Measurements from ENCODE around the gene CCDC57. TPM values are rescaled to one million over a fixed set of nuclear protein-coding genes. Genes with fewer than 3 reads are reported as not detected.

Gene CCDC57
- total RNA-seq, 2 donors from 2014 or later: 19.4 to 58.1 TPM

GRCh38 chr17:82232876-82233785, 20.5 kb upstream of the CCDC57 start:
- TF ChIP-seq, protein P1, sequence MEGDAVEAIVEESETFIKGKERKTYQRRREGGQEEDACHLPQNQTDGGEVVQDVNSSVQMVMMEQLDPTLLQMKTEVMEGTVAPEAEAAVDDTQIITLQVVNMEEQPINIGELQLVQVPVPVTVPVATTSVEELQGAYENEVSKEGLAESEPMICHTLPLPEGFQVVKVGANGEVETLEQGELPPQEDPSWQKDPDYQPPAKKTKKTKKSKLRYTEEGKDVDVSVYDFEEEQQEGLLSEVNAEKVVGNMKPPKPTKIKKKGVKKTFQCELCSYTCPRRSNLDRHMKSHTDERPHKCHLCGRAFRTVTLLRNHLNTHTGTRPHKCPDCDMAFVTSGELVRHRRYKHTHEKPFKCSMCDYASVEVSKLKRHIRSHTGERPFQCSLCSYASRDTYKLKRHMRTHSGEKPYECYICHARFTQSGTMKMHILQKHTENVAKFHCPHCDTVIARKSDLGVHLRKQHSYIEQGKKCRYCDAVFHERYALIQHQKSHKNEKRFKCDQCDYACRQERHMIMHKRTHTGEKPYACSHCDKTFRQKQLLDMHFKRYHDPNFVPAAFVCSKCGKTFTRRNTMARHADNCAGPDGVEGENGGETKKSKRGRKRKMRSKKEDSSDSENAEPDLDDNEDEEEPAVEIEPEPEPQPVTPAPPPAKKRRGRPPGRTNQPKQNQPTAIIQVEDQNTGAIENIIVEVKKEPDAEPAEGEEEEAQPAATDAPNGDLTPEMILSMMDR (IDR thresholded peaks at IDR 0.05): no peak

DNA sequence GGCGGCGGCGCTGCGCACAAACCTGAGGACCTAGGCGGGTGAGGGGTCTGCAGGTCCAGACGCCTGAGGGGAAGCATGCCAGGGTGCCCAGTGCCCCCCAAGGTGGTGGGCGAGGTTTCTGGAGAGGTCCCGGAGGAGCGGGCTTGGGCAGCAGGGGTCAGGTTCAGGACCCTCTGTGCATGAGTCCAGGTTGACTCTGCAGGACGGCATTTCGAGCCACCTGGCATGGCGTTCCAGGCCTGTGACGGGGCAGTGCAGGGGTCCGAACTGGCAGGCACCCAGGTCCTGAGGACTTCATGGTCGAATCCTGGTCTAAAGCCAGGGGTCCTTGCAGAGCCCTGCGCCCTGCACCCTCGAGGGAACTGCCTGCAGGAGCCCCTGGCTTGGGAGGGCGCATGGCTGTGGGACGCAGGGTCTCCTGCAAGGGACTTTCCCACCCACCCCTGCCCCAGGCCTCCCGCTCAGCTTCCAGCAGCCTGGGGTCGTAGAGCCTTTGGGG, 19.7 kb upstream of the CCDC57 start:
- TF ChIP-seq, protein P1 (IDR thresholded peaks at IDR 0.05): no peak
- no peak for DNase-seq (ENCODE audit: low spot score)
- H3K9me3 ChIP-seq: no peaks in the 10 kb centered on the region
- peak overlapping the region in 1 of 2 donors; percentile 86 for H3K27ac ChIP-seq
- H3K4me3 ChIP-seq: peak overlapping the region; percentile 91
- H3K36me3 ChIP-seq: peaks cover 4% of the 10 kb centered on the region
- H3K4me1 ChIP-seq (ENCODE audit: control insufficient read depth in 1 of 2, low read depth in 2 of 2): peaks cover 27 to 51% of the 10 kb centered on the region in 2 donors
- ATAC-seq (ENCODE audit: insufficient number of reproducible peaks, low FRiP score, low read depth): no peak
- H3K27me3 ChIP-seq (replicated peaks; ENCODE audit: insufficient read depth): no peaks in the 10 kb centered on the region

More at GRCh38 chr17:82232876-82233785, 20.5 kb upstream of the CCDC57 start:
- Histone ChIP-seq H3K27me3 (replicated peaks; ENCODE audit: insufficient read depth) (no peaks in the 10 kb centered on the region), H3K9me3 (no peaks in the 10 kb centered on the region), H3K27ac (no peak overlapping the region), H3K4me3 (no peak overlapping the region), H3K4me1 (ENCODE audit: control insufficient read depth in 1 of 2, low read depth in 2 of 2) (peaks cover 27 to 55% of the 10 kb centered on the region in 2 donors), H3K36me3 (peaks cover 5% of the 10 kb centered on the region)
- DNase-seq (ENCODE audit: low spot score) (no peak), ATAC-seq (ENCODE audit: insufficient number of reproducible peaks, low FRiP score, low read depth) (no peak)

DNA sequence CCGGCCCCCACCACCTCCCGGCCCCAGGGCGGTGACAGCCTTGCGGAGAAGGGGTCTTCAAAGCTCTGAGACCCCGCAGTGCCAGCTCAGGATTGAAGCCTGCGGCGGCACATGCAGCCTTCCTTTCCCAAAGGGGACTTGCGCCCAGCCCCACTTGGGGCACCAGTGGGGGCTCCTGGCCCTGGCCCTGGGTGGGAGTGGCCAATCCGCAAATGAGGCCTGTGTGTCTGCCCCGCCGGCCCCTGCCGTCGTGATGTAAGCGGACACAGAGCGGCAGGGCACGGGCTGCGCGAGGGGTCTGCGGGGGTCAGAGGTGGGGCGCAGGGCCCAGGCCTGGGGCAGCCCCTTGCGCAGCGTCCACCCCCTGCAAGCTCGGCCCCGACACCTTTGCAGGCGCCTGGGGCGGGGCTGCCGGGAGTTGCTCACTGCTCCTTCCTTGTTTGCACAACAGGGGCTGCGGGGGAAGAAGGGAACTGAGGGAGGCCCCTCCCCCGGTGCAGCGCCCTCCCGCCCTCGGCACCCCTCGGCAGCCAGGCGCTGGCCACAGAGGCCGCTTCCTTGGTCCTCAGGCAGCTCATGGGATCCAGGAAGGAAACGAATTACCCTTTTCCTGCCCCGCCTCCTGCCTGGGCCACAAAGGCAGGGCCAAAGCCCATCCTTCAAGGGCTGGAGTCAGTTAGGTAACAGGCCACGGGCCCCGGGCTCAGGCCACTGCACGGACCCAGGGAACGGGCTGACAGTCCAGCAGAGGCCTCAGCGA, 19.1 kb upstream of the CCDC57 start:
- ATAC-seq (ENCODE audit: insufficient number of reproducible peaks, low FRiP score, low read depth) (no peak), DNase-seq (ENCODE audit: low spot score) (no peak)
- Histone ChIP-seq H3K4me3 (peak overlapping the region; percentile 91), H3K36me3 (no peaks in the 10 kb centered on the region), H3K9me3 (no peaks in the 10 kb centered on the region), H3K4me1 (ENCODE audit: control insufficient read depth in 1 of 2, low read depth in 2 of 2) (peaks cover 27 to 51% of the 10 kb centered on the region in 2 donors), H3K27me3 (replicated peaks; ENCODE audit: insufficient read depth) (no peaks in the 10 kb centered on the region), H3K27ac (peak overlapping the region; percentile 83 to 86)
- TF ChIP-seq, protein P1 (IDR thresholded peaks at IDR 0.05): no peak

GRCh38 chr17:82231312-82231561, 18.6 kb upstream of the CCDC57 start:
- H3K36me3 ChIP-seq: no peaks in the 10 kb centered on the region
- peak overlapping the region; percentile 91 for H3K4me3 ChIP-seq
- TF ChIP-seq, protein P1 (IDR thresholded peaks at IDR 0.05): no peak
- no peaks in the 10 kb centered on the region for H3K9me3 ChIP-seq
- peaks cover 23 to 46% of the 10 kb centered on the region in 2 donors for H3K4me1 ChIP-seq (ENCODE audit: control insufficient read depth in 1 of 2, low read depth in 2 of 2)
- H3K27ac ChIP-seq: peak overlapping the region; percentile 83 to 86
- no peak for DNase-seq (ENCODE audit: low spot score)
- ATAC-seq (ENCODE audit: insufficient number of reproducible peaks, low FRiP score, low read depth): no peak
- H3K27me3 ChIP-seq (replicated peaks; ENCODE audit: insufficient read depth): no peaks in the 10 kb centered on the region
